NCI-H1694 (cell line): ENCODE results near the gene DERL3.

Experiments used
- DNase-seq: peaks from one replicate; lab custom pipeline; 2025; lab: John Stamatoyannopoulos, UW

The DERL3 gene

DNA sequence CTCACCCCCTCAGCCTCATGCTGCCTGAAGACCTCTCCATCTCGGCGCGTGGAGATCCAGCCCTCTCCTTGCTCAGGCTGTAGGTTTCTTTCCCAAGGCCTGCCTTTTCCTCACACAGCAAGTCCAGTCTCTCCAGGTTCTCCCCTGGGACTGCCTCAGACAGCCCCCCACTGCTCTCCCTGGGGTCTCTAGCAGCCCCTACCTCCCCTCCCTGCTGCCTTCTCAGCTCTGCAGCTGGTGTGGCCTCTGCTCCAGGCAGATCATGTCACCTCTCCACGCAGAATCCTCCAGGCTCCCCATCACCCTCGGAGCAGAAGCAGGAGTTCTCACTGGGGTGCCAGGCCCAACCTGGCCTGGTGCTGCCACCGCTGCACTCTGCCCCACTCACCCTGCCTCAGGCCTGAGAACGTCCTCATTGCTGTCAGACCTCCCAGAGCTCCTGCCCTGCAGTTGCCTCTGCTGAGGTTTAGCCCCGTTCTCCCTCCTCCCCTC lies 36.9 kb downstream of the DERL3 start:
- no peak for DNase-seq

DNA sequence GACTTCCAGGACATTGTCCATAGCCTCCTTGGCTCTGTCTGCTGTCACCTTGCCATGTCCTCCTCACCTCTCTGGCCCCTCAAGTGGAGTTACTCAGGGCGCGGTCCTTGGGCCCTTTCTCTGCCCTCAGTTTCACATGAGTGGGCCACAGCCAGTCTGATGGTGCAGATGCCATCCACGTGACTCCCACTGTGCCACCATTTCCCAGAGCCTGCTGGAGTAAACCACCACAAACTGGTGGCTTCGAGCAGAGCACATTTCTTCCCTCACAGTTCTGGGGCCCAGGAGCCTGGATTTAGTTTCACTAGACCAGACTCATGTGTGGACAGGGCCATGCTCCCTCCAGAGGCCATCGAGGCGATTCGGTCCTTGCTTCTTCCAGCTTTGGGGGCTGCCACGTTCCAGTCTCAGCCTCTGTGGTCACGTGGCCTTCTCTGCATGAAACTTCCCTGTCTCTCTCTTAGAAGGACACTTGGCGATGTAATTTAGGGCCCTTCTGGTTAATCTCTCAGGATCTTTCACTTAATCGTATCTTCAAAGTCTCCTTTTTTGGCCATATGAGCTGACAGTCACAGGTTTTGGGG lies 37.5 kb downstream of the DERL3 start:
- no peak for DNase-seq

DNA sequence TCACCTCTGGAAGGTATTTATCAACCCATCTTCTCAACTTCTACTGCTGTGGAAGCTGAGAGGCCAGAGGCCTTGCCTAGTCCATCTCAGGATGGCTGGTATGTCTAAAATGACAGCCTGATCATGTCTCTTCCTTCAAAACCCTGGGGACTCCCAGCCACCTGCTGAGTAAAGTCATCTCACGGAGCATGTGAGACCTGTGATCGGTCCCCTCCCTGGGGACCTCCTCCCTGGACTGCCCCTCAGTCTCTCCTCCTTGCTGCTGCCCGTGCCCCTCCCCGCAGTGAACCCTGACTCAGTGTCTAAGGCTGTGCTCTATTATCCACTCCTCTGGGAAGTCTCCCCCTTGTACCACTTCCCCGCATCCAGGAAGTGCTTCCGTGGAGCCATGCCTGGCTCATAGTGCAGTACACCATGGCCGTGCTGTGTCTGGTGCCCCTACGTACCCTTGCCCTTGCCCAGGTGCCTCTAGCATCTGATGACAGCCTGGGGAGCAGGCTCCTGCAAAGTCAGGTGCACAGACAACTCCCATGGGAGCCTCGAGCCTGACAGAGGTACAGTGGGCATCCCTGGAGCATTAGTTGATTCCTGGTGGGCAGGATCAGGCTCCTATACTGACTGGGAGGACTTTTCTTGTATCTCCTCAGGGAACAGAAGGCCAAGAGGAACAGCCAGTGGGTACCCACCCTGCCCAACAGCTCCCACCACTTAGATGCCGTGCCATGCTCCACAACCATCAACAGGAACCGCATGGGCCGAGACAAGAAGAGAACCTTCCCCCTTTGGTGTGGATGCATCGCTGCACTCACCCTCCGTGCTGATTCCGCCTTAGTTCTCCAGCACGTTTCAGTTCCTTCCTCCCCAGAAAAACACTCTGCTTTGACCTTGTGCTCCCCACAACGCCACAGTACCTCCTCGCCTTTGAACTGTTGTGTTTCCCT lies 38.2 kb downstream of the DERL3 start:
- DNase-seq: no peak

DNA sequence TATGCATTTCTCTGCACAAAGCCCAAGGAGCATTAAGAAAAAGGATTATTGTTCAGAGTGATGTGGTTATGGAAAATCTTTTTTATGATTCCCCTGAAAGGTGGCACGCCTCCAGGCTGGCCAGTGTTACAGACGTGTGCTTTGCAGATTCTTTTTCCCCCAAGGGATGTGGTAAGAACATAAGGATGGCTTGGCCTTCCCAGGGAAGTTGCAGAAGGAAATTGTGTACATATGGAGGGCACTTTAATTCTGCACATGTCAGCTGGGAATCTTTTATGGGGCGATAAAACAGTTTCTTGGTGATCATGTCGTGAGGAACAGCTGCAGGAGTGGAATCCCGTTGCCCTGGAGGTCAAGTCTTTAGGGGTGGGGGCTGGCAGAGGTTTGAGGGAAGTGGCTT lies 42.3 kb downstream of the DERL3 start:
- DNase-seq: no peak

DNA sequence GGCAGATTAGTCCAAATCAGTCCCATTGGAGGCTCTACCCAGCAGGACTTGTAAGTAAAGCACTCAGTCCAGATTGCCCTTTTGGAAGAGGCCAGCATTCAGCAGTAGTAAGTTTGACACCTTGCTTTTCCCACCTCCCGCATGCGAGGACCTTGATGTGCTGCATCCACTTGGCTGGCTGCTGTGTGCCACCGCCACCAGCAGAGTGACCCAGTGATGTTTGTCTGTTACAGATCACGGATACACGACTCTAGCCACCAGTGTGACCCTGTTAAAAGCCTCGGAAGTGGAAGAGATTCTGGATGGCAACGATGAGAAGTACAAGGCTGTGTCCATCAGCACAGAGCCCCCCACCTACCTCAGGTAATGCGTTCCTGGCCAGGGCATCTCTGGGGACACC lies 45.5 kb downstream of the DERL3 start:
- no peak for DNase-seq

DNA sequence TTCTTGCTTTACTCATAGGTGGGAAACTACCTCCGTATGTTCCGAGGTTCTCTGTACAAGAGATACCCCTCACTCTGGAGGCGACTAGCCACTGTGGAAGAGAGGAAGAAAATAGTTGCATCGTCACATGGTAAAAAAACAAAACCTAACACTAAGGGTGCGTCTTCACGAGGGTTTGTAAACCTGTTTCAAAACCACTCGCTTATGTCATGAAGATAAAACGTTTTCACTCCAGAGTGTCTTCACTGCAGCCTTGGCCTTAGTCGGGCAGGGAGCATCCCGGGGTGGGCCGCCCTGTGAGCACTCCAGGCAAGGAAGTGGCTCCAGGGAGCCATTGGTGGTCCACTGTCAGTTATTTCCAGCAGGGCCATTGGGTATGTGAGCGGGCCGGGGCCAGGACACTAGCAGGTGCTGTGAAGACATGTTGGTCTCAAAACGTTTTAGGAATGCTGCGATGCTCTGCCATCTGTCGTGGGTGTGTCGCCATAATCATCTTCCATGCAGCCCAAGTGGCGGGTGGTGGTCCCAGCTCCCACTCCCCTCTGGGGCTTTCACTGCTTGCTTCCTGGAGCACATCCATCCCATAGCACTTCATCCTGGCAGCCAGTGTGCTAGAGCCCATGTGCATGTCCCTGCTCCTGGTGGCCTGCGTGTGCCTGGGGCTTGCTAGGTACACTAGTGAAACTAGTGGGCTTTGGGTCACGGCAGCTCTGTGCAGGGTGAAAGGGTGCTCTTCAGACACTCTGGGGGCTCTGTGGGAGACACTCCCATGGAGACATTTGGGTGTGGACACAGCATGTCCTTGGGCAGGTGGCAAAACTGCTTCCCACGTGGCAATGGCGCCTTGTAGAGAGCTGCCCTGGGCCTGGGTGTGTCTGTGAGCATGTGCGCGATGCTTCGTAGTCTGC lies 46.8 kb downstream of the DERL3 start:
- DNase-seq: no peak

DNA sequence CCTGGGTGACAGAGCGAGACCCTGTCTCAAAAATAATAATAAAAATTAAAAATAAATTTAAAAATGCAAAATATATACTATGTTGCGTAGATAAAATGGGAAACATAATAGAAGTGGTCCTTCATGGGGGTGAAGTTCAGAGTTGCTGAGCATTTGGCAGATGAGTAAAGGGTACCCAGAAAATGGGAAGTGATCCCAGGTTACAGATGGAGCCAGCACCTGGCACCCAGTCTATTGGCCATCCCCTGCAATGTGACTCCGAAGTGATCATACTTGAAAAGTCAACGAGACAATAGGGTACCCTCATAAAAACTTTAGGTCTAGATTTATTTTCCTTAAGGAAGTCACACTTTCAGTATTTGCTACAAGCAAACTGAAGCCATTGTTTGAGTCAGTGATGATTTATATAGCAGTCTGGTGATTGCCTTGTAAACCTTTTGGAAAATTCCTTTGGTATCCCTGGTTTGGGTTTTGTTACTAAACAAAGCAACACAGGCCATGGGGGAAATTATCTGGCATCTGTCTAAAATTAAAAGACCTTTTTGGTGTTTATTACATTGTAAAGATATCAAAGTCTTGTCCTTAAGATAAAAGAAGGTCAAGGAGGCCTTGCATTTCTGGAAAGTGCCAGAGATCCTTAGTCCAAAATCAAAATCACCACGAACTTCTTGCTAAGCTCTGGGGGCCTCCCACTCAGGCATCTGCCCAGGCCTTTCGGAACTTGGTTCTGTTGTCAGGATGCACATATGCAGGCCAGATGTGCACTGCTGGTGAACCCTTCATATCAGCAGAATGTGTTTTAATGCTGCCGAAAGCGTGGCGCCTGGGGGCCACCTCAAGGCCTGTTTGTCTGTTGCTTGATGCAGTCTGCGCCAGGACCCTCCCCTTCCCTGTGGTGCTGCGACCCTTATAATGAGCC lies 47.7 kb downstream of the DERL3 start:
- no peak for DNase-seq

DNA sequence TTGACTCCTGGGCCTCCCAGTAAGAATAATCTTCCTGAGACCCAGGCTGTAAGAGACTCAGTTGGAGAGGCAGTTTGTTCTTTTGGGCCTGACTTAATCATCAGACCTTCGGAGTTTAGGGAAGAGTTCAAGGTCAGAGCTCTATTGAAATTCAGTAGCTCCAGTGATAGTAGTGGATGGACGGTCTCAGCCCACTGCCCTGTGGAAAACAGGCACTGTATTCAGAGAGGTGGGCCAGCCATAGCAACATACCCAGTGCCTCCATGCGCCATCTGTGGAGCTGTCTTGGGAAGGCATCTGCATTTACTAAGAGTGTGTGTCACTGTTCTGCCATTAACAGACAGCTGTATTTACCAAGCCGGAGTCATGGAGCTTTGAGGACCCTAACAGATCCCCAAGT lies 49.2 kb downstream of the DERL3 start:
- no peak for DNase-seq

DNA sequence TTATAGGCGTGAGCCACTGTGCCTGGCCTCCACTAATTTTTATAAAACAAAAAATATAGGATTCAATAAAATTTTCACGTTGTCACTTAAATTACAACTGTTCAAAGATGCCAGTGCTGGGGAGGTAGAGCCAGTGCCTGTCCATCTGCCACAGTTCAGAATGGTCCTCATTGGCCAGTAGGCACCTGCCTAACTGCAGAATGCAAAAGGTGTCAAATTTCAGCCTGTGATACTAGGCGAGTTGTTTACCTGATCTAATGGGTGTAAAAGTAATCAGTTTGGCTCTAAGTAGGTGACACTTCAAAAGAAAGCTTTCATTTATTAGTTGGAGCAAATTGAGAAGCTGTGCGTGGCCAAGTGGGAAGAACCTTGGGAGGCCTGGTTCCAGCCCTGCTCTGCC lies 49.7 kb downstream of the DERL3 start:
- no peak for DNase-seq

DNA sequence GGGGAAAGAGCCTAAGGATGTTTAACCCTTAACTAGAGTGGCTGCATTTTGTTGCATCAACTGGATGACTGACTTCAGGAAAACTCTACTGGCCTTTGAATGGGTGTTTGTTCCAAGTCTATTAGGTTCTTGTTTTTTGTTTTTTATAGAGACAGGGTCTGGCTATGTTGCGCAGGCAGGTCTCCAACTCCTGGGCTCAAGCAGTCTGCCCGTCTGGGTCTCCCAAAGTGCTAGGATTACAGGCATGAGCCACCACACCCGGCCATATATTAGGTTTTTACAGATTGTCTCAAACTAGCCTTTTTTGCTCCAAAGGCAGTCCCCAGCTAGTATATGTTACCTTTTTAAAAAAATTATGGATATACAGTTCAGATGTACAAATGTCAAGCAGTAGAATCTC lies 50.9 kb downstream of the DERL3 start:
- no peak for DNase-seq

DNA sequence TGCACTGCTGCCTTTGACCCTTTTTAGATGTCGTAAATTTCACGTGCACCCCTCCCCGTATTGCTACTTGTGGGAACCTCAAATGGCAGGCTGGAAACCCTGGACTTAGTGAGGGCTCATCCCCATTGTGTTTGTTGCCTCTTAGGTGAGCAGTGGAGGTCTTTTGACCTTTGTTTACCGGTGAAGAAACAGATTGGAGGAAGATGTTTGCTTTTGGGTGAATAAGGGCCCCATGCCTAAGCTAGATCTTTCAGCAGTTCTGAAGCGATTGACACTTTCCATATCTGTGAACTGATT lies 51.3 kb downstream of the DERL3 start:
- no peak for DNase-seq

DNA sequence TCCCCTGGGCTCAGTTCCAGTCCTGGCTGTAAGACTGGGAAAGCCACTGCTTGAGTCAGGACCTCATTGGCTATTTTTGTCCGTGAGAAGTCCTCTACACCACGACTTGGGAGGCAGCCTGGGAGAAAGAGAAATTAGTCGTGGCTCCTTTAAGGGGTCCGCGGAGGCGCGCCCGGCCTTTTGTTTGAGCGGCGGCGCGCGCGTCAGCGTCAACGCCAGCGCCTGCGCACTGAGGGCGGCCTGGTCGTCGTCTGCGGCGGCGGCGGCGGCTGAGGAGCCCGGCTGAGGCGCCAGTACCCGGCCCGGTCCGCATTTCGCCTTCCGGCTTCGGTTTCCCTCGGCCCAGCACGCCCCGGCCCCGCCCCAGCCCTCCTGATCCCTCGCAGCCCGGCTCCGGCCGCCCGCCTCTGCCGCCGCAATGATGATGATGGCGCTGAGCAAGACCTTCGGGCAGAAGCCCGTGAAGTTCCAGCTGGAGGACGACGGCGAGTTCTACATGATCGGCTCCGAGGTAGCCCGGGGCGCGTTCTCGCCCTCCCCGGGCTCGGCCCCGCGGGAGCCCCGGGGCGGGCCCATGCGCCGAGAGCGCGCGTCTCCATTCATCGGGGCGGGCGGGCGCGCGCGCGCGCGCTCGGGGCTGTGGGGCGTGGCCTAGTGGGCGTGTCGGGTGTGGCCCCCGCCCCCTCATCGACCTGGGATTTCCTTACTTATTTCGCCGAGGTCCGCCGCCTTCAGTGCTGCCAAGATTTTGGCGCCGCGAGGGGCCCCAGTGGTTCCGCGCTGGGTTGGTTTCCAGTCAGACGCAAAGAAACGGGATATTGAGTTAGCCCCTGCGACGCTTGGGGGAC lies 51.8 kb downstream of the DERL3 start, which contains the start of gene SMARCB1:
SMARCB1 (plus strand) TSS at position 215 of the 848 bp plus-strand sequence; CDS start at position 419, 204 bp downstream.
- DNase-seq: peak; percentile 32

DNA sequence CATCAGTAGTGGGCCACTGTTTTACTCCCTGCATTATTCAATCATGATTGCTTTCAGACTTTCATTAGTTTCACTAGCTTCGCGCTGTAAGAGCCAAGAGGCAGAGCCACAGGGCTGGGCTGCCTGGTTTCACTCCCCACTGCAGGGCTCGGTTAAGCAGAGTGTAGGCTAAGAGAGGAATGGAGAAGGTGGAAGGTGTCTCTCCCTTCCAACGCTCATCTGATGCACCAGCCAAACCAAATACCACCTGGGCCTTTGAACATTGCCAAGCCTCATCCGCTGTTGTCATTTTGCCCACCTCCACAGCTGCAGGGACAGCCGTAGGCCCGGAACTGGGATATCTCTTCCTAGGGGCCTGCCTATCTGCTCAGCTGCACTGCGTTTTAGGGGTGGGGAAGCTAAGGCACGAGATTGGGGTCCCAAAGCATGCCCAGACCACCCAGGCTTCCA lies 52.5 kb downstream of the DERL3 start:
- no peak for DNase-seq
